ENCODE results near the gene RNF25. TPM values are rescaled to one million over a fixed set of nuclear protein-coding genes. Genes with fewer than 3 reads are reported as not detected.

Gene RNF25, protein sequence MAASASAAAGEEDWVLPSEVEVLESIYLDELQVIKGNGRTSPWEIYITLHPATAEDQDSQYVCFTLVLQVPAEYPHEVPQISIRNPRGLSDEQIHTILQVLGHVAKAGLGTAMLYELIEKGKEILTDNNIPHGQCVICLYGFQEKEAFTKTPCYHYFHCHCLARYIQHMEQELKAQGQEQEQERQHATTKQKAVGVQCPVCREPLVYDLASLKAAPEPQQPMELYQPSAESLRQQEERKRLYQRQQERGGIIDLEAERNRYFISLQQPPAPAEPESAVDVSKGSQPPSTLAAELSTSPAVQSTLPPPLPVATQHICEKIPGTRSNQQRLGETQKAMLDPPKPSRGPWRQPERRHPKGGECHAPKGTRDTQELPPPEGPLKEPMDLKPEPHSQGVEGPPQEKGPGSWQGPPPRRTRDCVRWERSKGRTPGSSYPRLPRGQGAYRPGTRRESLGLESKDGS
- total RNA-seq (10 to 100 TPM; 29.0 to 36.8 TPM), polyA plus RNA-seq (14.4 TPM)

DNA sequence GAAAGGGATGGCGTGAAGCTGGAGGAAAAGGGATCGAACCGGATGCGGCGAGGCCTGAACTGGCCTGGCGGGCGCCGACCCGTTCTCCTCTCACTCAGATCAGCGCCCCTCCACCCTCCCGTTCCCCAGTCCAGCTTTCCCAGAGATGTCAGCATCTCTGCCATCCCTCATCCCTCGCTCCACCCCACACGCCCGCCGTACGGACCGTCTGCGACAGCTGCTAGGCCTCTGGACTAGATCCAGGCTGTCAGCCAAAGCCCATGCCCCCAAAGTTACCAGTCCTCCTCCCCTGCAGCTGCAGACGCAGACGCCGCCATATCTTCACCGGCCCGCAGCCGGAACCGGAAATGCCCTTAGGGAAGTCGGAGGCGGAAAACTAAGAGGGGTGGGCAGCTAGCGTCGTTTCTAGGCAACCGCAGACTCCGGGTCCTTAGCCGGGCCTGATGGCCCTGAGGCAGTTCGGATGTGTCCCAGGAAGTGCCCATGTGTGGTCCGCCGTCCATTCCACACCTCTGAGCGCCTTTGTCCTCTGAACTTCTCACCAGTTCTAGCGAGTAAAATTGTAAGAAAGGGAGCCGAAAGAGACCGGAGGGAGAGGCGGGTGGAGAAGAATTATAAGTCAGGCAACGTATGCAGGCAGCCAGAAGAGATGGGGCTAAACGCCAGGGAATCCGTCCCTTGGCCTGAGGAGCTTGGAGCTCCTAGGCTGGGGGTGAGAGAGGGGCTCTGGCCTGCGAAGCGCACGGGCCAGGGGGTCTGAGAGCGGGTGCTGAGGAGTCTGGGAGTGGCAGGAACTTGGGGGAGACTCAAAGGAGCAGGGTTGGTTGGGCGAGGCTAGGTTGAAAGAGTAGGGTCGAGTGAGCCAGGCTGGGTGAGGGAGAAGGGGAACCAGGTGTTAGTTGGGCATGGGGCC lies at the start of gene RNF25, which contains the start of gene STK36:
TSS of gene RNF25 (minus strand) at position 349 of the 913 bp plus-strand sequence. CDS start at position 317, 32 bp downstream.
TSS of gene STK36 (plus strand) at position 433 of the 913 bp plus-strand sequence. CDS start 744 bp downstream, outside the sequence.
- Histone ChIP-seq H3K4me1 (ENCODE audit: insufficient read depth, low read length) (peaks cover 17% of the 10 kb centered on the region), H3K36me3 (ENCODE audit: insufficient read depth, low read length) (peaks cover 13% of the 10 kb centered on the region), H3K27me3 (ENCODE audit: insufficient read depth, low read length, poor library complexity, severe bottlenecking) (no peaks in the 10 kb centered on the region), H3K27ac (ENCODE audit: low read depth, low read length) (peak within 1 kb of the TSS; percentile 82), H3K9me3 (ENCODE audit: low read length) (no peaks in the 10 kb centered on the region), H3K4me3 (ENCODE audit: low read length) (peak within 1 kb of the TSS; percentile 97)
- ChIA-PET POLR2A (interaction anchor here (0.7 to 3.5 kb wide), 3 partner anchors 13 to 265 kb away, joined by 3 to 39 read pairs (median 3); partner anchors contain the start of genes BCS1L, TTLL4 and ZNF142), CTCF (interaction anchor here (1.0 to 3.0 kb wide), 5 partner anchors 13 to 731 kb away, joined by 3 to 34 read pairs (median 5); partner anchors contain the start of genes BCS1L, TTLL4 and ZNF142)
- Mint-ChIP-seq H3K4me3 (peak within 1 kb of the TSS; percentile 89 to 100 (median 98)), H3K27ac (peak within 1 kb of the TSS; percentile 85 to 99 (median 98)), H3K36me3 (peaks cover 0 to 43% (median 6%) of the 10 kb centered on the region in 3 donors), H3K4me1 (peaks cover 21 to 35% (median 23%) of the 10 kb centered on the region in 3 donors), H3K9me3 (no peaks in the 10 kb centered on the region), H3K27me3 (no peaks in the 10 kb centered on the region)
- DNase-seq: peak; percentile 69 to 89 (median 78)

- no peaks in the 10 kb centered on the region for H3K4me1 ChIP-seq (ENCODE audit: insufficient read depth, low read length)
- Mint-ChIP-seq H3K9me3 (peaks cover 6 to 8% (median 8%) of the 10 kb centered on the region in 5 donors), H3K4me1 (peaks cover 13 to 26% (median 23%) of the 10 kb centered on the region in 3 donors), H3K4me3 (no peak overlapping the region), H3K36me3 (peaks cover 12 to 21% (median 17%) of the 10 kb centered on the region in 3 donors), H3K27ac (no peak overlapping the region), H3K27me3 (no peaks in the 10 kb centered on the region)
- peaks cover 8% of the 10 kb centered on the region for H3K36me3 ChIP-seq (ENCODE audit: insufficient read depth, low read length)
- DNase-seq: no peak
- peaks cover 8% of the 10 kb centered on the region for H3K9me3 ChIP-seq (ENCODE audit: low read length)
- no peak overlapping the region for H3K4me3 ChIP-seq (ENCODE audit: low read length)
- ChIA-PET POLR2A (no interaction called here), CTCF (interaction anchor here (1.5 to 1.8 kb wide), 2 partner anchors 10 to 11 kb away, joined by 3 to 7 read pairs; partner anchors contain the start of gene TTLL4)
- H3K27ac ChIP-seq (ENCODE audit: low read depth, low read length): no peak overlapping the region
- no peaks in the 10 kb centered on the region for H3K27me3 ChIP-seq (ENCODE audit: insufficient read depth, low read length, poor library complexity, severe bottlenecking)
These were observed 49.7 kb upstream of the RNF25 start for GRCh38 chr2:218721488-218721887.

DNA sequence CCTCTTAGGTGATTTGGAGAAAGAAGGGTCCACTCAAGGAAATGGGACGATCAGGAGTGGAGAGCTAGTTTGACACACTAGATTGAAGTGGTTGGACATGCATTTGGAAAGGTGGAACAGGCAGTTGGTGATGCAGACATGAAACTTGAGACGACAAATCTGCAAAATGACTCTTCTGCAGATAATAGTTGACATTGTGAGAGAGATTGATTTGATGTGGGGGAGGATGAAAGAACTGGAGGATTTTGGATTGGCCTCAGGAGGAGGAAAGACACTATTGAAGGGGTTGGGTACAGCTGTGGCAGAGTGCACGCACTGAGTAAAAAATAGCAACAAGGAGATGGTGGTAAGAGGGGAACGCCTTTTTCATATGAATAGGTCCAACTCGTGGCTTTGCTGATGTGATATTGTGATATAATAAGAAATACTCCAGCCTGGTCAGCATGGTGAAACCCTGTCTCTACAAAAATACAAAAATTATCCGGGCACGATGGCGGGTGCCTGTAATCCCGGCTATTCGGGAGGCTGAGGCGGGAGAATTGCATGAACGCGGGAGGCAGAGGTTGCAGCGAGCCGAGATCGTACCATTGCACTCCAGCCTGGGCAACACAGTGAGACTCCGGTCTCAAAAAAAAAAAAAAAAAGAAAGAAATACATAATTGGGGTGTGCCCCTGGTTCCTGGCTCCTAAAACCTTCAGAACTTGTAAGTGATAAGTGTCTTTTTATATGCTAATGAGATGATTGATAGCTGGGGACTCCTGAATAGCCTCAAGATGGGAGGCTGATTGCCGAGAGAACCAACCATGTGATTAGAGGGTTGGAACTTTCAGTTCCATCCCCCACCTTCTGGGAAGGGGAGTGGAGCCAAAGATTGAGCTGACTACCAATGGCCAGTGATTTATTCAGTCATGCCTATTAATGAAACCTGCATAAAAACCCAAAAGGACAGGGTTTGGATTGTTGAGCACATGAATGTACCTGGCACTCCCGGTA lies 48.5 kb upstream of the RNF25 start:
- Histone ChIP-seq H3K9me3 (ENCODE audit: low read length) (no peaks in the 10 kb centered on the region), H3K4me3 (ENCODE audit: low read length) (no peak overlapping the region)

GRCh38 chr2:218719457-218719856 lies 47.7 kb upstream of the RNF25 start:
- H3K4me3 ChIP-seq (ENCODE audit: low read length): no peak overlapping the region
- H3K27me3 ChIP-seq (ENCODE audit: insufficient read depth, low read length, poor library complexity, severe bottlenecking): no peaks in the 10 kb centered on the region
- H3K27ac ChIP-seq (ENCODE audit: low read depth, low read length): no peak overlapping the region
- Mint-ChIP-seq H3K27me3 (no peaks in the 10 kb centered on the region), H3K27ac (no peak overlapping the region), H3K9me3 (no peaks in the 10 kb centered on the region), H3K36me3 (peaks cover 4 to 25% (median 15%) of the 10 kb centered on the region in 3 donors), H3K4me3 (no peak overlapping the region), H3K4me1 (peaks cover 13 to 25% (median 23%) of the 10 kb centered on the region in 3 donors)
- DNase-seq: no peak
- no peaks in the 10 kb centered on the region for H3K9me3 ChIP-seq (ENCODE audit: low read length)
- H3K36me3 ChIP-seq (ENCODE audit: insufficient read depth, low read length): no peaks in the 10 kb centered on the region
- POLR2A ChIA-PET: no interaction called here
- CTCF ChIA-PET: interaction anchor here (1.2 kb wide), 1 partner anchor 9 kb away, joined by 6 read pairs; the partner anchor contains the start of gene TTLL4
- no peaks in the 10 kb centered on the region for H3K4me1 ChIP-seq (ENCODE audit: insufficient read depth, low read length)

More for the DNA sequence above, 48.5 kb upstream of the RNF25 start:
- no peaks in the 10 kb centered on the region for H3K36me3 ChIP-seq (ENCODE audit: insufficient read depth, low read length)
- Mint-ChIP-seq H3K9me3 (no peaks in the 10 kb centered on the region), H3K4me3 (no peak overlapping the region), H3K27ac (peak overlapping the region in 2 of 8 donors; percentile 37 to 48), H3K27me3 (no peaks in the 10 kb centered on the region), H3K36me3 (peaks cover 4 to 22% (median 15%) of the 10 kb centered on the region in 3 donors), H3K4me1 (peaks cover 13 to 26% (median 23%) of the 10 kb centered on the region in 3 donors)
- no peak overlapping the region for H3K27ac ChIP-seq (ENCODE audit: low read depth, low read length)
- ChIA-PET CTCF (interaction anchor here (1.2 to 1.8 kb wide), 3 partner anchors 10 to 11 kb away, joined by 3 to 7 read pairs (median 6); partner anchors contain the start of gene TTLL4), POLR2A (no interaction called here)
- no peaks in the 10 kb centered on the region for H3K27me3 ChIP-seq (ENCODE audit: insufficient read depth, low read length, poor library complexity, severe bottlenecking)
- no peak for DNase-seq
- H3K4me1 ChIP-seq (ENCODE audit: insufficient read depth, low read length): no peaks in the 10 kb centered on the region

DNA sequence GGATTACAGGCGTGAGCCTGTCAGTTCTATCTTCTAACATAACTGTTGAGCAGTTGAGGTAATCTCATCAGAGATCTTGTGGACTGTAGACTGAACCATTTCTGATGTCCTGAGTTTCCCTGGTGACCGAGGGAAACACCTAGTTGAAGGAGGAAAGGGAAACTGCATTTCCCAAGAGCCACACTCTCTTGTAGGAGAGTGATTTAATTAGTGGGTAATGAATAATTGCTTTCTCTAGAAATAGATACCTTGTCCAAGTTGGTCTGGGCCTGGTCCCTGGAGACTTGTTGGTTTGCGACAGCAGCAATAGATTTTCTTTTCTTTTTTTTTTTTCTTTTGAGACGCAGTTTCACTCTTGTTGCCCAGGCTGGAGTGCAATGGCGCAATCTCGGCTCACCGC lies 46.3 kb upstream of the RNF25 start:
- Histone ChIP-seq H3K4me3 (ENCODE audit: low read length) (no peak overlapping the region), H3K9me3 (ENCODE audit: low read length) (no peaks in the 10 kb centered on the region), H3K27me3 (ENCODE audit: insufficient read depth, low read length, poor library complexity, severe bottlenecking) (no peaks in the 10 kb centered on the region), H3K36me3 (ENCODE audit: insufficient read depth, low read length) (no peaks in the 10 kb centered on the region), H3K27ac (ENCODE audit: low read depth, low read length) (no peak overlapping the region), H3K4me1 (ENCODE audit: insufficient read depth, low read length) (no peaks in the 10 kb centered on the region)
- Mint-ChIP-seq H3K36me3 (peaks cover 4 to 25% (median 13%) of the 10 kb centered on the region in 3 donors), H3K9me3 (no peaks in the 10 kb centered on the region), H3K4me3 (no peak overlapping the region), H3K27ac (no peak overlapping the region), H3K27me3 (no peaks in the 10 kb centered on the region), H3K4me1 (peaks cover 9 to 20% (median 19%) of the 10 kb centered on the region in 3 donors)
- ChIA-PET CTCF (no interaction called here), POLR2A (no interaction called here)
- DNase-seq: no peak

- CTCF ChIA-PET: interaction anchor here (1.0 kb wide), 1 partner anchor 130 kb away, joined by 3 read pairs; no protein-coding TSS in a partner anchor
- Histone ChIP-seq H3K4me1 (ENCODE audit: insufficient read depth, low read length) (no peaks in the 10 kb centered on the region), H3K27ac (ENCODE audit: low read depth, low read length) (no peak overlapping the region), H3K9me3 (ENCODE audit: low read length) (no peaks in the 10 kb centered on the region), H3K4me3 (ENCODE audit: low read length) (no peak overlapping the region), H3K27me3 (ENCODE audit: insufficient read depth, low read length, poor library complexity, severe bottlenecking) (no peaks in the 10 kb centered on the region), H3K36me3 (ENCODE audit: insufficient read depth, low read length) (no peaks in the 10 kb centered on the region)
- Mint-ChIP-seq H3K36me3 (peaks cover 4 to 25% (median 13%) of the 10 kb centered on the region in 3 donors), H3K4me1 (peaks cover 3 to 15% (median 12%) of the 10 kb centered on the region in 3 donors), H3K4me3 (no peak overlapping the region), H3K27me3 (no peaks in the 10 kb centered on the region), H3K9me3 (no peaks in the 10 kb centered on the region), H3K27ac (no peak overlapping the region)
- POLR2A ChIA-PET: no interaction called here
- no peak for DNase-seq
These were observed 45.5 kb upstream of the RNF25 start for GRCh38 chr2:218717262-218717661.

DNA sequence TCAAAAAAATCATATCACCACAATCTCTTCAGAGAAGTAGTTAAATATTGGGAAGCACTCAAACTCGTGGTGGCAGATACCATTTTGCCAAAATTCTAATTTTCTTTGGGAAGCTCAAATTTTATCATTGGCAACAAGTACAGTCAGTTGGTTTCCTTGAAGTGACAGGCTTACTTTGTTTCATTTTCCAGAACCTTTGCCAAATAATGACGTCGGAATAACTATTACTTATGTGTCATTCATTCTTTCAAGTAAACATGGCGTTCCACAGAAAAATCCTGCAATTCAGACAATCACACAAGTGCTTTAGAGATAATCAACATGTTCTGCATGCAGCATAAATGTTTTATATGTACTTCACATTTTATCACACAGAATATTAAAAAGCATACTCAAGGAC lies 44.3 kb upstream of the RNF25 start:
- H3K27ac Mint-ChIP-seq: no peak overlapping the region
- peaks cover 4 to 30% (median 13%) of the 10 kb centered on the region in 3 donors for H3K36me3 Mint-ChIP-seq
- POLR2A ChIA-PET: no interaction called here
- Histone ChIP-seq H3K9me3 (ENCODE audit: low read length) (no peaks in the 10 kb centered on the region), H3K4me3 (ENCODE audit: low read length) (no peak overlapping the region), H3K36me3 (ENCODE audit: insufficient read depth, low read length) (no peaks in the 10 kb centered on the region), H3K27ac (ENCODE audit: low read depth, low read length) (no peak overlapping the region), H3K27me3 (ENCODE audit: insufficient read depth, low read length, poor library complexity, severe bottlenecking) (no peaks in the 10 kb centered on the region), H3K4me1 (ENCODE audit: insufficient read depth, low read length) (peaks cover 10% of the 10 kb centered on the region)
- H3K4me1 Mint-ChIP-seq: peaks cover 13 to 27% (median 20%) of the 10 kb centered on the region in 3 donors
- H3K4me3 Mint-ChIP-seq: no peak overlapping the region
- CTCF ChIA-PET: no interaction called here
- no peak for DNase-seq
- no peaks in the 10 kb centered on the region for H3K27me3 Mint-ChIP-seq
- H3K9me3 Mint-ChIP-seq: no peaks in the 10 kb centered on the region
